H9 (cell line): ENCODE results near the gene TMTC1. TPM values are rescaled to one million over a fixed set of nuclear protein-coding genes. Genes with fewer than 3 reads are reported as not detected.
A peak's percentile ranks its signal among the peaks of the same experiment; 100 is the strongest.

ENCODE experiments used
- DNase-seq: peaks from one replicate; pipeline ENCODE4 v3.0.0-alpha.2; 2017
- H2AFZ ChIP-seq: one replicate; pipeline ENCODE4 v1.6.1; 2013; ENCODE audit warnings: mild to moderate bottlenecking, low read length, control low read depth, moderate library complexity
- H2AK5ac ChIP-seq: 2 replicates; pipeline ENCODE4 v1.6.1; 2013; ENCODE audit warnings: low read length, control low read depth, mixed read lengths; ENCODE audit not compliant: insufficient read length
- H2BK120ac ChIP-seq: one replicate; pipeline ENCODE4 v1.6.1; 2013; ENCODE audit warnings: low read depth, mild to moderate bottlenecking, low read length, control low read depth, inconsistent platforms; ENCODE audit not compliant: poor library complexity, severe bottlenecking
- H2BK12ac ChIP-seq: 2 replicates; pipeline ENCODE4 v1.6.1; 2013; ENCODE audit warnings: low read length, control low read depth, mixed read lengths, low read depth; ENCODE audit not compliant: insufficient read length
- H2BK15ac ChIP-seq: 2 replicates; pipeline ENCODE4 v1.6.1; 2013; ENCODE audit warnings: low read depth, low read length, control low read depth
- H2BK20ac ChIP-seq: one replicate; pipeline ENCODE4 v1.6.1; 2013; ENCODE audit warnings: low read depth, mild to moderate bottlenecking, low read length, control low read depth, inconsistent platforms; ENCODE audit not compliant: poor library complexity, severe bottlenecking
- H2BK5ac ChIP-seq: 2 replicates; pipeline ENCODE4 v1.6.1; 2013; ENCODE audit warnings: low read length, control low read depth, mixed read lengths; ENCODE audit not compliant: insufficient read length
- H3K14ac ChIP-seq: 2 replicates; pipeline ENCODE4 v1.6.1; 2013; ENCODE audit warnings: low read length, control low read depth; ENCODE audit not compliant: insufficient read depth
- H3K18ac ChIP-seq: 2 replicates; pipeline ENCODE4 v1.6.1; 2013; ENCODE audit warnings: low read depth, mild to moderate bottlenecking, mixed read lengths, low read length, control low read depth; ENCODE audit not compliant: insufficient read length
- H3K23ac ChIP-seq: 2 replicates; pipeline ENCODE4 v1.6.1; 2013; ENCODE audit warnings: low read length, control low read depth, mixed read lengths, low read depth; ENCODE audit not compliant: insufficient read length
- H3K23me2 ChIP-seq: 2 replicates; pipeline ENCODE4 v1.6.1; 2013; ENCODE audit warnings: low read depth, mild to moderate bottlenecking, mixed read lengths, low read length, control low read depth; ENCODE audit not compliant: insufficient read length, poor library complexity, severe bottlenecking
- H3K27ac ChIP-seq: 2 replicates; pipeline ENCODE4 v1.5.1; 2013; ENCODE audit warnings: low read length, control low read depth, mixed read lengths, low read depth; ENCODE audit not compliant: insufficient read length
- H3K27me3 ChIP-seq: 2 replicates; pipeline ENCODE4 v1.6.1; 2013; ENCODE audit warnings: low read length, control low read depth, inconsistent platforms; ENCODE audit not compliant: insufficient read depth
- H3K4ac ChIP-seq: 2 replicates; pipeline ENCODE4 v1.6.1; 2013; ENCODE audit warnings: low read depth, mild to moderate bottlenecking, control low read depth, inconsistent platforms, low read length, moderate library complexity
- H3K4me1 ChIP-seq: 2 replicates; pipeline ENCODE4 v1.6.1; 2013; ENCODE audit warnings: low read length, control low read depth, inconsistent platforms; ENCODE audit not compliant: insufficient read depth
- H3K4me2 ChIP-seq: 2 replicates; pipeline ENCODE4 v1.6.1; 2013; ENCODE audit warnings: low read length, control low read depth, mixed read lengths; ENCODE audit not compliant: insufficient read length, insufficient read depth
- H3K56ac ChIP-seq: 2 replicates; pipeline ENCODE4 v1.6.1; 2013; ENCODE audit warnings: low read depth, mild to moderate bottlenecking, mixed read lengths, low read length, control low read depth; ENCODE audit not compliant: insufficient read length
- H3K79me1 ChIP-seq: 2 replicates; pipeline ENCODE4 v1.6.1; 2013; ENCODE audit warnings: low read depth, mild to moderate bottlenecking, moderate library complexity, low read length, control low read depth, inconsistent platforms; ENCODE audit not compliant: insufficient read depth, poor library complexity, severe bottlenecking
- H3K79me2 ChIP-seq: 2 replicates; pipeline ENCODE4 v1.6.1; 2013; ENCODE audit warnings: low read length, control low read depth, inconsistent platforms; ENCODE audit not compliant: insufficient read depth
- H3K9ac ChIP-seq: 2 replicates; pipeline ENCODE4 v1.6.1; 2013; ENCODE audit warnings: low read length, control low read depth, mixed read lengths; ENCODE audit not compliant: insufficient read length; ENCODE audit errors: extremely low read depth
- H3K9me3 ChIP-seq: one replicate; pipeline ENCODE4 v1.6.1; 2013; ENCODE audit warnings: low read depth, low read length, inconsistent platforms; ENCODE audit not compliant: control insufficient read depth
- H3T11ph ChIP-seq: one replicate; pipeline ENCODE4 v1.6.1; 2013; ENCODE audit warnings: mild to moderate bottlenecking, low read length, control low read depth, inconsistent platforms
- H4K20me1 ChIP-seq: one replicate; pipeline ENCODE4 v1.6.1; 2013; ENCODE audit not compliant: control insufficient read depth, insufficient read length, insufficient read depth
- H4K5ac ChIP-seq: 2 replicates; pipeline ENCODE4 v1.6.1; 2013; ENCODE audit warnings: low read depth, mild to moderate bottlenecking, mixed read lengths, low read length, control low read depth; ENCODE audit not compliant: insufficient read length
- H4K8ac ChIP-seq: replicated peaks from 2 replicates; pipeline ENCODE4 v1.6.1; 2013; ENCODE audit warnings: low read length, control low read depth, mixed read lengths, low read depth; ENCODE audit not compliant: insufficient read length
- H4K91ac ChIP-seq: 2 replicates; pipeline ENCODE4 v1.6.1; 2013; ENCODE audit warnings: low read depth, mild to moderate bottlenecking, moderate library complexity, mixed read lengths, low read length, control low read depth; ENCODE audit not compliant: insufficient read length
- H3K27ac Mint-ChIP-seq, 3 experiments: 2 replicates in 2 of 3; 3 replicates in 1 of 3; pipeline ENCODE4 v1.8.0; 2020 to 2021; ENCODE audit warnings: mixed read lengths in 3 of 3, mild to moderate bottlenecking in 1 of 3, moderate library complexity in 1 of 3
- H3K27me3 Mint-ChIP-seq: 2 replicates; pipeline ENCODE4 v1.8.0; 2021; ENCODE audit warnings: low read depth, mild to moderate bottlenecking, moderate library complexity, mixed read lengths
- H3K36me3 Mint-ChIP-seq, 3 experiments: 2 replicates in 2 of 3; 3 replicates in 1 of 3; pipeline ENCODE4 v1.8.0; 2020 to 2021; ENCODE audit warnings: low read depth in 3 of 3, mixed read lengths in 3 of 3; ENCODE audit not compliant: insufficient read depth in 1 of 3
- H3K4me1 Mint-ChIP-seq, 2 experiments: 2 replicates each; pipeline ENCODE4 v1.8.0; 2020; ENCODE audit warnings: mixed read lengths in 2 of 2
- H3K4me3 Mint-ChIP-seq, 2 experiments: 2 replicates in 1 of 2; 3 replicates in 1 of 2; pipeline ENCODE4 v1.8.0; 2020 to 2021; ENCODE audit warnings: mild to moderate bottlenecking in 2 of 2, mixed read lengths in 2 of 2, moderate library complexity in 1 of 2
- H3K9me3 Mint-ChIP-seq, 2 experiments: 2 replicates in 1 of 2; 3 replicates in 1 of 2; pipeline ENCODE4 v1.8.0; 2020; ENCODE audit warnings: mild to moderate bottlenecking in 2 of 2, mixed read lengths in 2 of 2, moderate library complexity in 1 of 2
- WGBS: extraction: QIAGEN DNeasy Blood & Tissue Kit; methylation state at CpG from one replicate; pipeline ENCODE4 v1.1.7; 2013; ENCODE audit warnings: missing lambda C conversion rate, low lambda C conversion rate, mixed read lengths; ENCODE audit not compliant: insufficient read length; ENCODE audit errors: extremely low coverage; 5-methylcytosine and 5-hydroxymethylcytosine counted together
- total RNA-seq: library from RNA; stranded (reverse); gene quantifications from 2 replicates; pipeline ENCODE4 v1.2.1, GENCODE V29; 2021
- TF ChIP-seq, protein P1 (sequence below): fragments of 200-600 bp; sonication (generic); conservative IDR thresholded peaks from 3 replicates; pipeline ENCODE4 v1.8.0; 2021; ENCODE audit warnings: antibody characterized with exemption, mild to moderate bottlenecking

TMTC1 gene
- total RNA-seq, 1 experiment from 2014 or later = 16.1 TPM

DNA sequence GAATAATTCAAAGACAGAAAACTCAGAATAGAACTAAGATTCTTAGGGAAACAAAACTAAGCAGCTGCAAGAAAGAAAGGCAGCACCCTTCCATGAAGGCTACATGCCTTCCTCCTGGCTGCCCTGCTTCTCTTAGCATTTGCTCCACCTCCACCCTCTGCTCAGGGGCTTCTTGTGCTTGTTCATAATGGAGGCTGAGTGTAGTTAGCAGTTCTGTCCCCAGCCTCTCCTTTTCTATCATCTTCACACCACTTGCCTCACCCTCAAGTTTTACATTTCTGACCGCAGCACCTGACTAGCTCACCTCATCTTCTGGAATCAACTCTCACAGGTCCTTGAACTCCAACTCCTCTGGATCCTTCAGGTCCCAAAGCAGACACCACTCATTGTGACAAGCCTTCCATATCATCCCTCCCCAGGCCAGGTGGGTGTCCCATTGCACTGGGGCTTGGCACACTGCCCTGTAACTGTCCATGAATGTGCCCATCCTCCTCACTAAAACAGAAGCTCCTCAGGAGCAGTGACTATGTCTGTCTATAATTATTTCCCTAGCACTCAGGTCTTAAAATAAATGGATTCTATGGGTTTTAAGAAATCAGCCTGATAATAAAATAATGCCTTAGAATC lies 139.1 kb downstream of the TMTC1 start:
- Histone ChIP-seq H3K9ac (no peak overlapping the region), H4K20me1 (no peaks in the 10 kb centered on the region), H3T11ph (no peak overlapping the region), H3K23ac (no peak overlapping the region), H3K79me1 (no peaks in the 10 kb centered on the region), H3K14ac (no peak overlapping the region), H3K27me3 (no peaks in the 10 kb centered on the region), H3K4me2 (no peak overlapping the region), H2BK20ac (no peak overlapping the region), H2AK5ac (no peak overlapping the region), H2AFZ (no peak overlapping the region), H3K56ac (no peak overlapping the region), H3K4ac (no peak overlapping the region), H4K91ac (no peak overlapping the region), H4K8ac (no peak overlapping the region), H3K23me2 (no peaks in the 10 kb centered on the region), H2BK120ac (no peak overlapping the region), H3K4me1 (no peaks in the 10 kb centered on the region), H2BK5ac (no peak overlapping the region), H4K5ac (no peak overlapping the region), H3K18ac (no peak overlapping the region), H3K9me3 (no peaks in the 10 kb centered on the region), H2BK15ac (no peak overlapping the region), H3K27ac (no peak overlapping the region), H3K79me2 (no peaks in the 10 kb centered on the region), H2BK12ac (no peak overlapping the region)
- Mint-ChIP-seq H3K36me3 (peaks cover 4 to 12% (median 11%) of the 10 kb centered on the region in 3 experiments), H3K27me3 (no peaks in the 10 kb centered on the region), H3K4me3 (no peak overlapping the region), H3K9me3 (peaks cover 0 to 3% of the 10 kb centered on the region in 2 experiments; a peak in 3 of 5 replicates), H3K27ac (peak overlapping the region in 2 of 3 experiments; percentile 1 to 46; a peak in 2 of 7 replicates), H3K4me1 (peaks cover 19 to 23% of the 10 kb centered on the region in 2 experiments)
- no CpG with 5 or more reads among the region's 1 CpG for WGBS
- no peak for DNase-seq
- TF ChIP-seq, protein P1, sequence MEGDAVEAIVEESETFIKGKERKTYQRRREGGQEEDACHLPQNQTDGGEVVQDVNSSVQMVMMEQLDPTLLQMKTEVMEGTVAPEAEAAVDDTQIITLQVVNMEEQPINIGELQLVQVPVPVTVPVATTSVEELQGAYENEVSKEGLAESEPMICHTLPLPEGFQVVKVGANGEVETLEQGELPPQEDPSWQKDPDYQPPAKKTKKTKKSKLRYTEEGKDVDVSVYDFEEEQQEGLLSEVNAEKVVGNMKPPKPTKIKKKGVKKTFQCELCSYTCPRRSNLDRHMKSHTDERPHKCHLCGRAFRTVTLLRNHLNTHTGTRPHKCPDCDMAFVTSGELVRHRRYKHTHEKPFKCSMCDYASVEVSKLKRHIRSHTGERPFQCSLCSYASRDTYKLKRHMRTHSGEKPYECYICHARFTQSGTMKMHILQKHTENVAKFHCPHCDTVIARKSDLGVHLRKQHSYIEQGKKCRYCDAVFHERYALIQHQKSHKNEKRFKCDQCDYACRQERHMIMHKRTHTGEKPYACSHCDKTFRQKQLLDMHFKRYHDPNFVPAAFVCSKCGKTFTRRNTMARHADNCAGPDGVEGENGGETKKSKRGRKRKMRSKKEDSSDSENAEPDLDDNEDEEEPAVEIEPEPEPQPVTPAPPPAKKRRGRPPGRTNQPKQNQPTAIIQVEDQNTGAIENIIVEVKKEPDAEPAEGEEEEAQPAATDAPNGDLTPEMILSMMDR = no peak
